Neural crest cell (in vitro differentiated cells): ENCODE measurements around the gene ITGA3. TPM values are rescaled to one million over a fixed set of nuclear protein-coding genes. Genes with fewer than 3 reads are reported as not detected.

ENCODE experiments used
- DNase-seq: peaks from one replicate; pipeline ENCODE4 v3.0.0; 2021; ENCODE audit warnings: low read depth, mixed read lengths, low spot score
- H3K27ac Mint-ChIP-seq: one replicate; pipeline ENCODE4 v1.8.0; 2021; ENCODE audit warnings: mild to moderate bottlenecking, mixed read lengths; ENCODE audit not compliant: unreplicated experiment
- H3K27me3 Mint-ChIP-seq: 2 replicates; pipeline ENCODE4 v1.8.0; 2021; ENCODE audit warnings: low read depth, mild to moderate bottlenecking, mixed read lengths
- H3K36me3 Mint-ChIP-seq: 2 replicates; pipeline ENCODE4 v1.8.0; 2021; ENCODE audit warnings: low read depth, mild to moderate bottlenecking, mixed read lengths
- H3K4me1 Mint-ChIP-seq: 2 replicates; pipeline ENCODE4 v1.8.0; 2021; ENCODE audit warnings: mixed read lengths
- H3K4me3 Mint-ChIP-seq: one replicate; pipeline ENCODE4 v1.8.0; 2021; ENCODE audit warnings: mild to moderate bottlenecking, mixed read lengths
- H3K9me3 Mint-ChIP-seq: 2 replicates; pipeline ENCODE4 v1.8.0; 2021; ENCODE audit warnings: mixed read lengths
- total RNA-seq: library from RNA; stranded (reverse); gene quantifications from 2 replicates; pipeline ENCODE4 v1.2.1, GENCODE V29; 2021
- TF ChIP-seq, protein P1 (sequence below): fragments of 200-600 bp; sonication (generic); conservative IDR thresholded peaks from 2 replicates; pipeline ENCODE4 v1.5.0; 2021; ENCODE audit warnings: antibody characterized with exemption, mild to moderate bottlenecking

Gene ITGA3
- total RNA-seq, 1 donor from 2014 or later = 4.8 TPM

DNA sequence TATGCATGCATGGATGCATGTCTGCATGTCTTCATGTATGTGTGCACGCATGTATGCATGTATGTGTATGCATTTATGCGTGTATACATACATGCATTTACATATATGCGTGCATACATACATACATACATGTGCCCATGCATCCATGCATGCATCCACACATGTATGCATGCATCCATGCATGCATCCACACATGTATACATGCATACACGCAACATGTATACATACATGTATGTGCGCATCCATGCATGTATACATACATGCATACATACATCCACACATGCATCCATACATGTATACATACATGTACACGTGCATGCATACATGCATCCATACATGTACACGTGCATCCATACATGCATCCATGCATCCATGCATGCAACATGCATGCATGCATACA lies 31.1 kb upstream of the ITGA3 start:
- Mint-ChIP-seq H3K27me3 (peaks cover 18% of the 10 kb centered on the region), H3K27ac (no peak overlapping the region), H3K4me1 (peaks cover 27% of the 10 kb centered on the region), H3K36me3 (no peaks in the 10 kb centered on the region), H3K4me3 (no peak overlapping the region), H3K9me3 (no peaks in the 10 kb centered on the region)
- TF ChIP-seq, protein P1, sequence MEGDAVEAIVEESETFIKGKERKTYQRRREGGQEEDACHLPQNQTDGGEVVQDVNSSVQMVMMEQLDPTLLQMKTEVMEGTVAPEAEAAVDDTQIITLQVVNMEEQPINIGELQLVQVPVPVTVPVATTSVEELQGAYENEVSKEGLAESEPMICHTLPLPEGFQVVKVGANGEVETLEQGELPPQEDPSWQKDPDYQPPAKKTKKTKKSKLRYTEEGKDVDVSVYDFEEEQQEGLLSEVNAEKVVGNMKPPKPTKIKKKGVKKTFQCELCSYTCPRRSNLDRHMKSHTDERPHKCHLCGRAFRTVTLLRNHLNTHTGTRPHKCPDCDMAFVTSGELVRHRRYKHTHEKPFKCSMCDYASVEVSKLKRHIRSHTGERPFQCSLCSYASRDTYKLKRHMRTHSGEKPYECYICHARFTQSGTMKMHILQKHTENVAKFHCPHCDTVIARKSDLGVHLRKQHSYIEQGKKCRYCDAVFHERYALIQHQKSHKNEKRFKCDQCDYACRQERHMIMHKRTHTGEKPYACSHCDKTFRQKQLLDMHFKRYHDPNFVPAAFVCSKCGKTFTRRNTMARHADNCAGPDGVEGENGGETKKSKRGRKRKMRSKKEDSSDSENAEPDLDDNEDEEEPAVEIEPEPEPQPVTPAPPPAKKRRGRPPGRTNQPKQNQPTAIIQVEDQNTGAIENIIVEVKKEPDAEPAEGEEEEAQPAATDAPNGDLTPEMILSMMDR = no peak
- DNase-seq = no peak

DNA sequence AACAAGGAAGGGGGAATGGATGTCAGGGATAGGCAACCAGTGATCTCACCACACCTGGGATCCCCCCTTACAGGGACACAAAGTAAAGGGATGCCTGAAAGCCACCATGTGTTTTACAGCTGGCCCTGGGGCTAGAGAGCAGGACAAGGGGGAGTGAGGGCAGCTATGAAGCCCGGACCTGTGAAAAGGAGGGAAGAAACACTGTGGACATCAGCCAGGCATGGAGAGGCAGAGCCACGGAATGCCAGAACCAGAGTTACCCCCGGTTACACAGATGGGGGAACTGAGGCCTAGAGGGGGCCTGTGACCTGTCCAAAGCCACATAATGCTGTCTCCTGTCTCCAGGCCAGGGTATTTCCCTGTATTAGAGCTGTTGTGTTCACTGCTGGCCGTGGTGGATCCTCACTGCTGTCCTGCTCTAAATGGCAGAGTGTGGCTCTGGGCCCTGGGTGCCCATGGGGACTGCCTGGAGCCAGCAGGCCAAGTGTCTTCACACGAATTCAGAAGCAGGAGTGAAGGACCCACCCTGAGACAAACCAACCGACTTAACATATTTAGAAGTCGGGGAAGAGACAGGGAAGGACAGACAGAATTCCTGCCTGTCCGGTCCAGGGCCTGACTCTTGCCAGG lies 29.7 kb upstream of the ITGA3 start:
- no peaks in the 10 kb centered on the region for H3K9me3 Mint-ChIP-seq
- no peak for DNase-seq
- H3K27me3 Mint-ChIP-seq = peaks cover 20% of the 10 kb centered on the region
- H3K27ac Mint-ChIP-seq = no peak overlapping the region
- H3K4me3 Mint-ChIP-seq = no peak overlapping the region
- peaks cover 27% of the 10 kb centered on the region for H3K4me1 Mint-ChIP-seq
- TF ChIP-seq, protein P1 = no peak
- no peaks in the 10 kb centered on the region for H3K36me3 Mint-ChIP-seq

DNA sequence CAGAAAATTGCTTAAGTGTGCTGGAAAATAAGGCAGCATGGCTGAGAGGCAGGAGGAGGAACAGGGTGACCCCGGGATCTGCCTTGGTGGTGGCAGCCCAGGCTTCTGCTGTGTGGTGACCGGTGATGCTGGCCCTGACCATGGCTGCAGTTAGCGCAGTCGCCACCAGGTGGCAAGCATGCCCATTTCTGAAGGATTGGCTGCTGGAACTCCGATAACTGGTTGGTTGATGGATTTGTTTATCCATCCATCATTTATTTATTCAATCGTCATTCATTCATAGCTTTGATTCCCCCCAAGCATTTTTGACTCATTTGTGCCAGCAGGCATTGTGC lies 29.1 kb upstream of the ITGA3 start:
- H3K36me3 Mint-ChIP-seq = no peaks in the 10 kb centered on the region
- TF ChIP-seq, protein P1 = peak; percentile 94
- H3K4me1 Mint-ChIP-seq = peaks cover 27% of the 10 kb centered on the region
- no peak overlapping the region for H3K4me3 Mint-ChIP-seq
- no peaks in the 10 kb centered on the region for H3K9me3 Mint-ChIP-seq
- peak; percentile 96 for DNase-seq
- peaks cover 20% of the 10 kb centered on the region for H3K27me3 Mint-ChIP-seq
- no peak overlapping the region for H3K27ac Mint-ChIP-seq

DNA sequence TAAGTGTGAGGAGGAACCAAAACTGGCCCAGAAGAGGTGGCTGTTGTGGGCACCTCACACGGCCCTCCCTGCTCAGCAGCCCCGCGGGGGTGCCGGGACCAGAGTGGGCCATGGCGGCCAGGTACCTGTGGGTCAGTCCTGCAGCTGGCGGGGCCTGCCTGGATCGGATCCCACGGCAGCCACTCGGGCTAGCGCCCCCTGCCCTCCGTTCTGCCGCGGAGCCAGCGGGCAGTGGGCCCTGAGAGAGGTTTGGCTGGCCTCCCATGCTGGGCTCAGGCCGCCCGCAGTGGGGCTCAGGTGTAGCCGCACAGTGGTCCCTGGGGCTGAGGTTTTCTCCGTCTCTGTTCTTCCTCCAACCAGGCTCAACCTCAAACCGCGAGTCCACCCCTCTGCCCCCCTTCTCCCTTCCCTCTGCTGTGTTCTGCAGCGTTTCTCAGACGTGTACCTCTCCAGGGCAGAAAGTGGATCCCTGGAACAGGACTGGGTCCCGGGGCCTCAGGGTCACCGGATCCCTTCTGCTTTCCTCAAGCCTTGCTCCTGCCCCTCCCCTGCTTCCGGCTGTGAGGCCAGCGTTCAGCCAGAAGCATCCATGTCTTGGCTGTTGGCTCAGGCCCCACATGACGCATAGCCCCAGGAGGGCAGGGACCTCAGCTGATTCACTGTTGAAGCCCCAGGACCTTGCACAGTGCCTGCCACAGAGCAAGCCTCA lies 28.6 kb upstream of the ITGA3 start:
- peaks cover 24% of the 10 kb centered on the region for H3K4me1 Mint-ChIP-seq

DNA sequence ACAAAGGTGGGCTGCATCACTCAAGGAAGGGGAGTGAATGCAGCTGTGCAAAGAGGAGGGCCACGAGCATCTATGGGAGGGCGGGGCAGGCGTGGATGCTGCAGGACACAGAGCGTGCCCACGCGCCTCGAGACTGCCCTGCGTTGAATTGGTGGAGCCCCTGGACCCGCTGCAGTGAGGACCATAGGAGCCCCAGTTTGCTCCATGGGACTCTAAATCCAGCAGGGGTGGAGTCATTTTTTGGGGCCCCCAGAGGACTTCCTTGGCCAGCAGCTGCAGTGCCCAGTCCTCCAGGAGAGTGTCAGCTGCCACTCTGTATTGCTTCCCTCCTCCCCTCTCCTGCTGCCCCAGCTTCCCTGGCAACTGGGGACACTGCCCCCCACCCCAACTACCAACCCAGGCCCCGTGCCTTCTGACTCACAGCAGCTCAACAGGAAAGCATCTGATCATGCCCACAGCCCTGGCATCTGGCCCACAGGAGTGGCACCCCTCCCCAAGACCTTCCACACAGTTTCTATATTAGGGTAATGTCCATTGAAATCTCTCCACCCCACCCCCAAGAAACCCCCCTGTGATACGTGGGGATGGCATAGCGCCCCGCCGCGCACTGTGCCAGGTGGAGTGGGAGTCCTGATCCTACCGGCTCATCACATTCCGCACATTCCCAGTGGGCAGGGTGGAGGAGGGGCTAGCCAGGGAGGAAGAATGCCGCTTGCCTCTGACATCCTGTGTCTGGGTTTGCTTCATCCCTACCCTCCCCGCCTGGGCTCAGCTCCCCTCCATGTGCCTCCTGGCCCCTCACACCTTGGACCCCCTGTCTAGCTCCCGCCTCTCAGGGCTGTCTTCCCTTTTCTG lies 27.8 kb upstream of the ITGA3 start:
- TF ChIP-seq, protein P1 = no peak
- H3K9me3 Mint-ChIP-seq = no peaks in the 10 kb centered on the region
- H3K27ac Mint-ChIP-seq = no peak overlapping the region
- no peaks in the 10 kb centered on the region for H3K36me3 Mint-ChIP-seq
- peaks cover 20% of the 10 kb centered on the region for H3K27me3 Mint-ChIP-seq
- DNase-seq = no peak
- H3K4me3 Mint-ChIP-seq = no peak overlapping the region
- peaks cover 16% of the 10 kb centered on the region for H3K4me1 Mint-ChIP-seq

More for the DNA sequence above, 28.6 kb upstream of the ITGA3 start:
- Mint-ChIP-seq H3K9me3 (no peaks in the 10 kb centered on the region), H3K36me3 (no peaks in the 10 kb centered on the region), H3K4me3 (no peak overlapping the region), H3K27me3 (peaks cover 20% of the 10 kb centered on the region), H3K27ac (peak overlapping the region; percentile 43)
- TF ChIP-seq, protein P1 = peak; percentile 25
- no peak for DNase-seq
